GM19240 (cell line): ENCODE results near the gene CDK5RAP1.
A peak's percentile ranks its signal among the peaks of the same experiment; 100 is the strongest.

Experiments used
- DNase-seq: peaks from one replicate; pipeline ENCODE4 v3.0.0; 2011; ENCODE audit warnings: low spot score; ENCODE audit not compliant: insufficient read length

The CDK5RAP1 gene

DNA sequence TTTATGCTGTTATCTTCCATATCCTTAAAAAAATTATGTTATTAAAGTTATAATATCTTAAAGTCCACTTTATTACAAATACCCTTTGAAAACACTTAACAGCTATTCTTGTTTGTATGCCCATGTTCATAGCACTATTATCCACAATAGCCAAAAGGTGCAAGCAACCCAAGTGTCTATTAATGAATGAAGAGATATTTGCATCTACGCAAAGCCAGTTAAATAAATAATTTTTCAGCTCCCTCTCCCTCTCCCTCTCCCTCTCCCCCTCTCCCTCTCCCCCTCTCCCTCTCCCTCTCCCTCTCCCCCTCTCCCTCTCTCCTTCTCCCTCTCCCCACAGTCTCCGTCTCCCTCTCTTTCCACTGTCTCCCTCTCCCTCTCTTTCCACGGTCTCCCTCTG lies 13.1 kb downstream of the CDK5RAP1 start:
- DNase-seq = no peak

DNA sequence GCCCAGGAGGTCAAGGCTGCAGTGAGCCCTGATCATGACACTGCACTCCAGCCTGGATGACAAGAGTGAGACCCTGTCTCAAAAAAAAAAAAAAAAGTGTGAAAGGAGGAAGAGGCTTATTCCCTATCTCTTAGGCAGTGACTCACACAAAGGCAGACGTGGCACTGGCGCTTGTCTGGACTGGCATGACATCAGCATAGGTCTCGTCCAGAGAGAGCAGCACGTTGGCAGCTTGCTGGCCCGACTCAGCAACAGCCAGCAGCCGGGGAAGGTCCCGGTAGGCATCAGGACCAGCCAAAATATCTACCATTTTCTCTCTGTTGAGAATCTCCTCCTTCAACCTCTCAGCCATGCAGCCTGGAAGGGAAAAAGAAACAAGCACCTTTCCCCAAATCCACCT lies 14.1 kb downstream of the CDK5RAP1 start:
- DNase-seq = no peak

DNA sequence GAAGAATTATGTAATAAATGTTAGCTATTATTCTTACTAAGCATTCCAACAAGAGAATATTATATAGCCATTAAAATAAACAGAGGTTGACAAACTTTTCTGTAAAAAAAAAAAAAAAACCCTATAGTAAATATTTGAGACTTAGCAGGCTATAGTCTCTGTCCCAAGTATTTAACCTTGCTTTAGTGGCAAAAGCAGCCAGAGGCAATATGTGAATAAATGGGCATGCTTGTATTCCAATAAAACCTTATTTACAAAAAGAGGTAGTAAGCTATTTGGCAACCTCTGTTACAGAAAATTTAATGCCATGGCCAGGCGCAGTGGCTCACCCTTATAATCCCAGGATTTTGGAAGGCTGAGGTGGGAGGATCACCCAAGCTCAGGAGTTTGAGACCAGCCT lies 14.6 kb downstream of the CDK5RAP1 start:
- DNase-seq = no peak

DNA sequence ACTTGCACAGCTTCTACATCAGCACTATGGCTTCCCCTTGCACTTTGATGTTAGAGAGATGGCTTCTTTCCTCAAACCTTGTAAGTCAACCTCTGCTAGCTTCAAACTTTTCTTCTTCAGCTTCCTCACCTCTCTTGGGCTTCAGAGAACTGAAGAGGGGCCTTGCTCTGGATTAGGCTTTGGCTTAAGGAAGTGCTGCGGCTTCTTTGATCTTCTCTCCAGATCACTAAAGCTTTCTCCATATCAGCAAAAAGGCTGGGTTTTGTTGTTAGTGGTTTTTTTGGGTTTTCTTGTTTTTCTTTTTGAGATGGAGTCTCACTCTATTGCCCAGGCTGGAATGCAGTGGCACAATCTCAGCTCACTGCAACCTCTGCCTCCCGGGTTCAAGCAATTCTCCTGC lies 24.0 kb downstream of the CDK5RAP1 start:
- DNase-seq = no peak

DNA sequence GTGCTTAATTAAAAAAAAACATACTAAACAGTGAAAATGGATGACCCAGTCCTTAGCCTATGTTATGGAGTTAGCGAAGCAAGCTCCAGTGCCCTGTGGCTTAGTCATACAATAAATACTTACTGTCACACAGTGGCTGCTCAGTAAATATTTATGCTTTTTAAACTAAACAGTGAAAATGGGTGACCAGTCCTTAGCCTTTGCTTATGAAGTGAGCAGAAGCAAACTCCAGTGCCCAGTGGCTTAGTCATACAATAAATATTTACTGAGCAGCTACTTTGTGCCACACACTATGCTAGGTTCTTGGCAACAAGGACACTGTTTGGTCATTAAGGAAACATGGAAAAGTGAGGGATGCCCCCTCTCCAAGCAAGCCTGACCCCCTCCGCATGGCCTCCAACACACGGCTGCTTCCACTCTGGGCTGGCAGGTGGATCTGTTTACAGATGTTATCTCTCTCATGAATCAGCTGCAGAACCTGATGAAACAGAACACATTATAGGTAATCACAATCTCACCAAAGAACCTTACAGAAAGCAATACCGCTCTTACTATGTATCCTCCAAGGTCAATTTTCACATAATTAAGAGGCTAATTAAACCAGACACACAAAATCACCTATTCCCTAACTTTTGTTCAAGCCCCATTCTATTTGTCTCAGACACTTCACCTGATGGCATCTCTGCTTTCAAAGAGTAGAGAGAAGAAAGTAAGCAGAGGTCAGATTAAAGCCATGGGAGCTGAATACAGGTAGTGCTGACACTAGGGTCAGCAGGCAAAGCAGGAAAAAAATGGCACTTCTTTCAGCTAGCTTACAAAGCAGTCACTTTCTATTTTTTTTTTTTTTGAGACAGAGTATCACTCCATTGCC lies 27.3 kb downstream of the CDK5RAP1 start:
- no peak for DNase-seq

DNA sequence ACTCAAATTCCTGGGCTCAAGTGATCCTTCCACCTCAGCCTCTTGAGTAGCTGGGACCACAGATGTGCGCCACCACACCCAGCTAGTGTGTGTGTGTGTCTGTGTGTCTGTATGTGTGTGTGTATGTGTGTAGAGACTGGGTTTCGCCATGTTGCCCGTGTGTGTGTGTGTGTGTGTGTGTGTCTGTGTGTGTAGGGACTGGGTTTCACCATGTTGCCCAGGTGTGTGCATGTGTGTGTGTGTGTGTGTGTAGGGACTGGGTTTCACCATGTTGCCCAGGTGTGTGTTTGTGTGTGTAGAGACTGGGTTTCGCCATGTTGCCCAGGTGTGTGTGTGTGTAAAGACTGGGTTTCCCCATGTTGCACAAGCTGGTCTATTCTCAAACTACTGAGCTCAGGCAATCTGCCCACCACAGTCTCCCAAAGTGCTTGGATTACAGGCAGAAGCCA lies 28.3 kb downstream of the CDK5RAP1 start:
- DNase-seq = no peak

DNA sequence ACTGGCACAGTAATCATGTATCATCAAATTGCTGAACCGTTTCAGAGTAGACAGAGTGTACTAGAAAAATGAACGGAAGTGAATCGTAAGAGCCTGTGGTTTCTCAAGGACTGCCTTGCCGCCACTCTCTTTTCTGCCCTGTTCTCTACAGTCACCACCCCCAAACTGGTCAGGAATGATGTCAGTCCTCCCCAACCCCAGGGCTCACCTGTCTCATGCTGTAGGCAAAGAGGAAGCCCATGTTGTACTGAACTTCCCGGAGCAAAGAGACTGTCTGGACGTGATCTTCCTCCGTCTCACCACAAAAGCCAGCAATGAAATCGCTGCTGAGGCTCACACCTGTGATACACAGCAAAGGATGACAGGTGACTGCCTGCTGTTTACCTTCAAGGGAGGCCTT lies 31.0 kb downstream of the CDK5RAP1 start:
- DNase-seq = no peak

DNA sequence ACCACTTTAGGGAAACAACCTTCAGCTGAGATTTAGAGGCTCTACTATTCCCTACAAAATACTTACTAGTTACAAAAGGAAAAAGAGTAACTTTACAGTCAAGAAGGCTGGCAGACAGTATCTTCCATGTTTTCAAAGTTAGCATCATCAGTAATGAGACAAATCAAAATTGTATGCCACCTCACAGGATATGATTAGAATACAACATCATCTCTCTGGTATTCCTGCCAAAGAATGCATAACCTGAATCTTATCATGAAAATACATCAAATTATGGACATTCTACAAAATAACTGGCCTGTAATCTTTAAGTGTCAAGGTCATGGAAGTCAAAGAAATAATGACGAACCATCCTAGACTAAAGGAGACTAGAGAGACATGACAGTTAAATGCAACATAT lies 38.4 kb downstream of the CDK5RAP1 start:
- no peak for DNase-seq

DNA sequence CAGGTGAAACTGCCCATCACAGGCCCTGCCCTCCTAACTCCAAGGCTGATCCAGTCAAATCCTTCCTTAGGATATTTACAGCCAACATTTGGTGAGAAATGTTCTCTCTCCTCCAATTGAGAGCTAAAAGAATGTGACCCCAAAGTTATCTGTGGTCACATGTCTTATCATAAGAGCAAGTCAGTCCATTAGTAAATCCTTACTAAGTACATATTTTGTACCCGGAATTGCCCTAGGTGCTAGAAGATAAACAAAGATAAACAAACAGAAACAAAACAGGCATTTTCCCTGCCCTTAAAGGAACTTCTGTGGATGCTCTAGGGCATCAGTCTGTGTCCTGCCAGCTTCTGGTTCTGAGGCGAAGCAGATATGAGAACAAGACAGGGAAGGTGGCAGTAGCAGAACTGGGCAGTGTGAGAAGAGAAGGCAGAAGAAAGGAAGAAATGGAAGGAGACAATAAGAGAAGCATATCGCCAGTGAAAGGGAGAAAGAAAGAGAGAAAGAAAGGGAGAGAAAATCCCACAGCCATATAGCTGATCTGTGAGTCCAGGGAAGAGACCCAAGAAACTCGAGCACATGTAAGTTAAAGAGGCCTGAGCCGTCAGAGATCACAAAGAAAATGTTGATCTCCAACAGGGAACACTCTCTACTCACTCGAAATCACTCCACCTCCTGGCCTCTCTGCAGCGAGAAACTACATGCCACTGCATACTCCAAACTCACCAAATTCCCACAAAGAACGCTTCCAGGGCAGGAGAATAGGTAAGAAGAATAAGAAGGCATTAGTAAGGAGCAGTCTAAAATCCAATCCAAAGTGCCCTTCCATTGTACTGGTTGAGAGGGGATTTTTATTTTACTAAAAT lies 41.7 kb downstream of the CDK5RAP1 start:
- no peak for DNase-seq

DNA sequence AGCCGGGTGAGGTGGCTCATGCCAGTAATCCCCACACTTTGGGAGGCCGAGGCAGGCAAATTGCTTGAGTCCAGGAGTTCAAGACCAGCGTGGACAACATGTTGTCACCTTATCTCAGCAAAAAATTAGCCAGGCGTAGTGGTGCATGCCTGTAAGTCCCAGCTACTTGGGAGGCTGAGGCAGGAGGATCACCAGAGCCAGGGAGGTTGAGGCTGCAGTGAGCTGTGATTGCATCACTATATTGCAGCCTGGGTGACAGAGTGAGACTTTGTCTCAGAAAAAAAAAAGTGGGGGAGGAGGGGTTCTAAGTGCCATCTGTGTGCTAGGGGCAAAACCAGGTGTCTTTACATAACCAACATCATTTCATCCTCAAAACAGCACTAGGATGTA lies 48.3 kb downstream of the CDK5RAP1 start:
- no peak for DNase-seq

DNA sequence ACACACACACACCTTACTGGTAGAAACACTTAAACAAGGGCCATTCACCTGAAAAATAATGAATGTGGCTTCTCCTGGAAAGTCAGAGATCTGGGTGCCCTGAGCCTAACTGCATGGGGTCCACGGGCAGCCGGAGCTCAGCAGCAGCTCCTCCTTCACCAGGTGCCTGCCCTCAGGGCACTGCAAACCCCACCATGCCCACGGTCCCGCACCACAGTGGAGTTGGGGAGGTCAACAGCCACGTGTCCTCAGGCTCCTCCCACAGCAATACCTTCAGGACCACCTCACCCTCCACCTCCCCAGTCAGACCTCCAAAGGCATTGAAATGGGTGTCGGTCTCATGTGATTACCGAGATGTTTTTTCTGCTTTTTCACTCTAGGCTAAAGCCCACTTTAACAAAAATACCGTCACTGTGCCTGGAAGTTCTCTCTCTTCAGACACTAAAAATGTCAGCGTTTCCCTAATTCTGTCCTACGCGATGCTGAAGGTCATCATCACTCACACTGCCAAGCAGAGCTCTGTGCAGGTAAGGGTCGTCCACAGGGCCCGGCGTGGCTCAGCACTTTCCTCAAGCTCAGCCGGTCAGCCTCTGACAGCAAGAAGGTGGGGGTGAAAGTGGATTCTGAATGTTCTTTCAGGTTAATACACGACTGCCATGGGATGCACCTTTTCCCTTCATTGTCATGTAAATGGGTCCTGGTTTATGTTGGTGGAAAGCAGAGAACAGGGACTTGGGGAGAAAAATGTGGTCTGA lies 48.9 kb downstream of the CDK5RAP1 start:
- no peak for DNase-seq

DNA sequence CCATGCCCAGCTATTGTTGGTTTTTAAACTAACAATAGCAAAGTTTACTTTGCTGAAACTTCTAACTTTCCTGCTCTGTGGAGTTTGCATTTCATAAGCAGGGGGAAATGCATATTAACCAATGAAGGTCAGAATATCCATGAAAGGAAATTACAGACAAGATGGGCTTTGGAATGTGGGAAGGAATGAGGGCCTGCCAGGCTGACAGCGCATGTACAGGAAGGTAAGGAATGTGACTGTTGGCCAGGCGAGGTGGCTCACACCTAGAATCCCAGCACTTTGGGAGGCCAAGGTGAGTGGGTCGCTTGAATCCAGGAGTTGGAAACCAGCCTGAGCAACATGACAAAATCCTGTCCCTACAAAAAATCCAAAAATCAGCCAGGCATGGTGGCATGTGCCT lies 49.6 kb downstream of the CDK5RAP1 start:
- no peak for DNase-seq

DNA sequence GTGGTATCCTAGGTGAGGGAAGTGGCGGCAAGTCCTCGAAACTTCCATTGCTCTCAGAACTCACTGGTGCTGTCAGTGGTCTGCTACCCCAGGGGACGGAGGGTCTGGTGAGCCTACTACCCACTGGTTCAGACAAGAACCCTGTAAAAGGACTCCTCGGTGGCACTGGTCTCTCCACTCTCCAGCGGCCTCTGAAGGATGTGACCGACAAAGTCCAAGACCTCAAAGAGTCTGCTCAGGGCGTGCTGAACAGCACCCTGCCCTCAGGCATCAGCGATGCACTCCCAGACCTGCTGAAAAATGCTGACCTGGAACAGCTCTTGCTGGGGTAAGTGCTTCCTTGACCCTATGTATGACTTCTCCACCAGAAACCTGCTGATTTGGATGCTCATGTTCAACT lies 51.8 kb downstream of the CDK5RAP1 start:
- no peak for DNase-seq

DNA sequence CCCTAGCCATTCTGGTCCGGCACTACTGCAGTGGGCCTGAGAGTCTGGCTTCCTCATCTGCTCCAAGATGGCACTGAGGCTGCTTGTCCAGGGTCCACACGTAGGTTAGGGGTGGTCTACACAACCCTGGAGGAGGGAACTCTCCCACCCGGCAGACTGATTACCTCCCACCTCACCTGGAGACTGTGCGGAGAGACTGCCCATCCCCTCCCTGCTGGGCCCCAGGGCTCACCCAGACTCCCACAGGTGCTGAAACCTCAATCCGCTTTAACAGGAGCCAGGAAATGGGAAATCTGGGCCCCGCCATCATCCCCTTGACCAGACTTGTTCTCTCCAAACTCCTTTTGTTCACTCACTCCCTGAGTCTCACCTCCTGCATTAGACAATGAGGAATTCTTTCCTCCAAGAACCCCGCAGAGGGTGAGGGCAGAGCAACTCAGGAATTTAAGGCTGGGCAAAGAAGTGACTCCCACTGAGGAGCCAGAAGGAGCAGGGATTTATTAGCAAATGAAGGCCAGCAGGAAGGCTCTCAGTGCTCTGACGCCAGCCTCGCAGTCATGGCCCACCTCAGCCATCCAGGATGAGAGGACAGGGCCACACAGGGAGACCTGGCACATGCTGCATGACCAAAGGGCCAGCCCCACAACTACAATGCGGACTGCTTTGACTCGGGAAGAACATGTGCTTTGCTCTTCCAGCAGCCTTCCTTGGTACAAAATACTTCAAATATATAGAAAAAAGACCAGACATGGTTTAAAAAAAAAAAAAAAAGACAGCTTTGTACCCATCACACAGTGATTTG lies 53.0 kb downstream of the CDK5RAP1 start:
- DNase-seq = no peak

DNA sequence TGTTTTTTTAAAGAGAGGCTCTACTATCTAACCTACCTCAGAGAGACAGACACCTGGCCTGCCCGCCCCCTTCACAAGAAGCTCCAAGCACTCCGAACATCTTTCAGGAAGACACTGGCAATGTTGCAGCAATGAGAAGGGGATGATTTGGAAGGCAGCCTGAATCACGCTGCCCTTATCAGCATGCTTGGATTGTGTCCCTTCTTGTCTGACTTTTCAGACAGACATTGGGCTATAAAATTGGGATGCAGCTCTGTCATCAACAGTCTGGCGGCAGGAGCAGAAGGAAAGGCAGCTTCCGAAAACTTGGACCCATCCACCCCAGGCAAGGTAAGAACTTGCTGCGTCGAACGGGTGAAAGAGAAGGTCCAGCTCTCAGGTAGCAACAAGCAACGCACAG lies 56.0 kb downstream of the CDK5RAP1 start:
- no peak for DNase-seq

DNA sequence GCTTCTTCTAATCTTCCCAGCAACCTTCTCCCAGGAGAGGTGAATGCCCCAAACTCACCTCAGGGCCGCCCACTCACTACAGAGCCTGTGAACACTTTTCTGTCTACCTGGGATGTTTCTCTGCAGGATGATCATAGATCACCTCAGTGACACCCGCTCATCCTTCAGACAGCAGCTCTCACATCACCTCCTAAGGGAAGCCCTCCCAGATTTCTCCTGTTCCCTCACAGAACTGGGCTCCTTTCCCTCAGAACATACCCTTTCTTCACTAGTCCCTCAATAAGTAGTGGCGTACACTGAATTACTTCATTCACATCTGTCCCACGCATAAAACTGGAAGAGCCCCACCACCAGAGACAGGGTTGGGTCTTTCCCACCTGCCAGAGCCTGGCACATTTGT lies 57.8 kb downstream of the CDK5RAP1 start:
- no peak for DNase-seq

DNA sequence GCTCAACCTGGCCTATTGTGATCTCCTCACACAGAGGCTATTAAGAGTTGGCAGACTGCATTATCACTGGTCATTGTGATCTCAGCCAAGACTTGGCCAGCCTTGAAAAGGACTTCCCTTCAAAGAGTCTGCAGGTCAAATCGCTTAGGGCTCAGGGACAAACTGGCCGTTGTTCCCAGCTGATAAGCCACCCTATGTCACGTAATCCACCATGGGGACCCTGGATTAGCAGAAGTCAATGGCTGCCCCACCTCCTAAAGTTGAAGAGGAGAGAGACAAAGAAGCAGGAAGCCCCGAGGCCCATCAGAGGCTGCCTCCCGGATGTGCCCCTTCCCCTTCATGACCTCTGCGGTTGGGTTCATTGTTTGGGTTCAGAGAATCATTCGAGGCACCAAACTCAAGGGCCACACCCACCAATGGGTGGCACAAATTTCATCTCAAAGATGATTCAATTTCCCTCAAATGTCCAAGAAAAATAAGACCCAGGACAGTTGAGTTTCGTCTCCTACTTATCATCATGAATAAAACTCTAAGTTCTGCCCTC lies 61.7 kb downstream of the CDK5RAP1 start:
- DNase-seq = no peak

DNA sequence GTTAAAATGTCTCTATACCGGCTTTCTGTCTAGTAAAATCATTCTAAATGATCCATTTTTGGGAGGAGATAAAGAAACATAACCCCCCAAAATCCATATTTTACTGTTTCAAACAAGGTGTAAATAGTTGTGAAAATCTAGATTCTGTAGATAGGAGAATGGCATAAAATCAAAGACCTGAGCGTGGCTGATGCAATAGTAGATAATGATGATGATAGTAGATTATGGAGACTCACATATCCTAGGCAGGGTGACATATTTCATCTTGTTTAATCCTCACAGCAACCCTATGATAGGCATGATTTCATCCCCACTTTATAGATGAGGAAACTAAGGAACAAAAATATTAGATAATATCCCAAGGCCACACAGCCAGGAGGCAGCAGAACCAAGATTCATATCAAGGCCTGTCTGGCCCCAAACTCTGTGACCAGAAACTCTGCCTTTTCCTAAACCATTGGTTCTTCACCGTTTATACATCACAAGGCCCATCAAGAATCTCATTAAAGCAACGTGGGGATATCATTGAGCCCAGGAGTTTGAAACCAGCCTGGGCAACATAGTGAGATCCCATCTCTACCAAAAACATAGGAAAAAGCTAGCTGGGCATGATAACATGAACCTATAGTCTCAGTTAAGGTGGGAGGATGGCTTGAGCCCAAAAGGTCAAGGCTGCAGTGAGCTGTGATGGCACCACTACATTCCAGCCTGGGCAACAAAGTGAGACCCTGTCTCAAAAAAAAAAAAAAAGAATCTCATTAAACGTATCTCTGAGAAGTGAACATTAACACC lies 62.7 kb downstream of the CDK5RAP1 start:
- no peak for DNase-seq

DNA sequence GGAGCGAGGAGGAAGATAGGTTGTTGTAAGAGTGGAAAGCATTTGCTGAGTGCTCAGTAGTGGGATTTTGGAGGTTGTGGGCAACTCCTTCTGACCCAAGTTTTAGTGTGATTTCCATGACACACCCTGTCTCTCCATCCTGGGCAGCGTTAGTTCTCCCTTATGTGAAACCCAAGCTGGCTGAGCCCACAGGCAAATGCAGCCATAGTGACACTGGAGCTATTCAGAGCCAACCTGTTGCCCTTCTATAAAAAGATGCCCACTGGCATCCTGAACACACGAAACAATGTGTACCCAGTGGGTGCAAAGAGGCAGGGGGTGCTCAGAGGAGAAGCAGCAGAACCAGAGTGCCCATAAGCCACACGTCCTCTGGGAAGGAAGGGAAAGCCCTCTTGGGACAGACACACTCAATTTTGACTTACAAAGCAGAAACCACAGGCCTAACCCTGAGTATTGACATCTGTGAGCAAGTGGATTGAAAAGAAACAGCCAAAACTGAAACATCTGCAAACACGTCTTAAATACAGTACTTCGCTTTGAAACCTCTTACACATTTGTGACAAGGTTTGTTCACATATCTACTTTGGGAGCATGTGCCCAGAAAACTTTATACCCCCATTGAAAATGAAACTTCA lies 63.7 kb downstream of the CDK5RAP1 start:
- DNase-seq = peak; percentile 16
